KMS-11 (cell line): ENCODE data around the gene EPS8L1.

Experiments used
- H2AFZ ChIP-seq: fragments of 200-600 bp; sonication (generic); 2 replicates; pipeline ENCODE4 v1.6.1; 2016; ENCODE audit warnings: antibody characterized with exemption, mixed run types, low read depth
- H3K27ac ChIP-seq: fragments of 200-600 bp; sonication (generic); 2 replicates; pipeline ENCODE4 v1.6.1; 2016; ENCODE audit warnings: mild to moderate bottlenecking, mixed run types
- H3K27me3 ChIP-seq: fragments of 200-600 bp; sonication (generic); 2 replicates; pipeline ENCODE4 v1.6.1; 2017; ENCODE audit warnings: mild to moderate bottlenecking, low read depth, mixed run types, moderate library complexity; ENCODE audit not compliant: insufficient read depth
- H3K36me3 ChIP-seq: fragments of 200-600 bp; sonication (generic); 2 replicates; pipeline ENCODE4 v1.6.1; 2017; ENCODE audit warnings: mild to moderate bottlenecking, mixed run types; ENCODE audit not compliant: insufficient read depth
- H3K4me1 ChIP-seq: fragments of 200-600 bp; sonication (generic); 2 replicates; pipeline ENCODE4 v1.6.1; 2016; ENCODE audit warnings: mild to moderate bottlenecking, low read depth, mixed run types; ENCODE audit not compliant: poor library complexity, severe bottlenecking
- H3K4me2 ChIP-seq: fragments of 200-600 bp; sonication (generic); 2 replicates; pipeline ENCODE4 v1.7.0; 2016; ENCODE audit warnings: mild to moderate bottlenecking, mixed run types
- H3K4me3 ChIP-seq: fragments of 200-600 bp; sonication (generic); IDR thresholded peaks from 2 replicates; pipeline ENCODE4 v1.6.1; 2017; ENCODE audit warnings: low read depth, low read length, mixed read lengths; ENCODE audit not compliant: insufficient read depth
- H3K79me2 ChIP-seq: fragments of 200-600 bp; sonication (generic); 2 replicates; pipeline ENCODE4 v1.6.1; 2016; ENCODE audit warnings: low read depth, mixed run types; ENCODE audit not compliant: insufficient read depth
- H3K9ac ChIP-seq: fragments of 200-600 bp; sonication (generic); 2 replicates; pipeline ENCODE4 v1.6.1; 2016; ENCODE audit warnings: mild to moderate bottlenecking, mixed run types
- H4K20me1 ChIP-seq: fragments of 200-600 bp; sonication (generic); 2 replicates; pipeline ENCODE4 v1.6.1; 2016; ENCODE audit warnings: mild to moderate bottlenecking, mixed run types; ENCODE audit not compliant: insufficient read depth
- CTCF ChIP-seq: fragments of 200-600 bp; sonication (generic); conservative IDR thresholded peaks from 2 replicates; pipeline ENCODE4 v1.6.1; 2017; ENCODE audit warnings: low read depth, mild to moderate bottlenecking, antibody characterized with exemption, low read length, moderate library complexity, mixed read lengths

Gene EPS8L1

GRCh38 chr19:55084416-55084815 lies 8.7 kb downstream of the EPS8L1 start:
- Histone ChIP-seq H3K36me3 (no peaks in the 10 kb centered on the region), H3K27me3 (no peaks in the 10 kb centered on the region; the same call in 1 of the 2 replicates), H3K27ac (no peak overlapping the region), H3K79me2 (no peaks in the 10 kb centered on the region), H3K4me3 (no peak overlapping the region), H3K4me2 (no peak overlapping the region), H3K9ac (no peak overlapping the region), H2AFZ (no peak overlapping the region), H3K4me1 (no peaks in the 10 kb centered on the region), H4K20me1 (no peaks in the 10 kb centered on the region)
- TF ChIP-seq CTCF: no peak

DNA sequence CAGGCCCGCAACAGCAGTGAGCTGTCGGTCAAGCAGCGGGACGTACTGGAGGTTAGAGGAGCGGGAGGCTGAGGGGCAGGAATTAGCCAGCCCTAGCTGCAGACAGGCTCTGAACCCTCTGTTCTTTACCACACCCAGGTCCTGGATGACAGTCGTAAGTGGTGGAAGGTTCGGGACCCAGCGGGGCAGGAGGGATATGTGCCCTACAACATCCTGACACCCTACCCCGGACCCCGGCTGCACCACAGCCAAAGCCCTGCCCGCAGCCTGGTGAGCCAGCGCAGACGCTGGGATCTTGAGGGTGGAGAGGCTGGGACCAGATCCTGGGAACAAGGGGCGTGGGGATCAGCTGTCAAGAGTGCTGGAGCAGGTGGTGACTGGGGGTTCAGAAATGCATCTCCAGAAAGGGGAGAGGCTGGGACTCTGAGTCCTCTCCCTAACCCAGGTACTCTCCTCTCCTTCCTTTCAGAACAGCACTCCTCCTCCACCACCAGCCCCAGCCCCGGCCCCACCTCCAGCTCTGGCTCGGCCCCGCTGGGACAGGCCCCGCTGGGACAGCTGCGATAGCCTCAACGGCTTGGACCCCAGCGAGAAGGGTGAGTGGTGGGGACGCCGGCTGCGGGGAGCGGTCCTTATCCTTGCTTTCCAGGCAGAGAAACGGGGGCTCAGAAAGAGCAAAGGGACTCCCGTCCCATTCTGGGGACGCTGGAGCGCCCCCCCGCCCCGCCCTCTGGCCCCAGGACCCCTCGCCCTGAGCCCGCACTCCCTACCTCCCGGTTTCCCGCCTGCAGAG lies 10.4 kb downstream of the EPS8L1 start:
- no peaks in the 10 kb centered on the region for H4K20me1 ChIP-seq
- H3K79me2 ChIP-seq: no peaks in the 10 kb centered on the region
- no peaks in the 10 kb centered on the region for H3K36me3 ChIP-seq
- no peak overlapping the region for H3K4me3 ChIP-seq
- no peak overlapping the region for H3K27ac ChIP-seq
- no peak overlapping the region for H3K4me2 ChIP-seq
- H3K9ac ChIP-seq: no peak overlapping the region
- TF ChIP-seq CTCF: no peak
- no peak overlapping the region for H2AFZ ChIP-seq
- H3K27me3 ChIP-seq: no peaks in the 10 kb centered on the region; the same call in 1 of the 2 replicates
- H3K4me1 ChIP-seq: no peaks in the 10 kb centered on the region

DNA sequence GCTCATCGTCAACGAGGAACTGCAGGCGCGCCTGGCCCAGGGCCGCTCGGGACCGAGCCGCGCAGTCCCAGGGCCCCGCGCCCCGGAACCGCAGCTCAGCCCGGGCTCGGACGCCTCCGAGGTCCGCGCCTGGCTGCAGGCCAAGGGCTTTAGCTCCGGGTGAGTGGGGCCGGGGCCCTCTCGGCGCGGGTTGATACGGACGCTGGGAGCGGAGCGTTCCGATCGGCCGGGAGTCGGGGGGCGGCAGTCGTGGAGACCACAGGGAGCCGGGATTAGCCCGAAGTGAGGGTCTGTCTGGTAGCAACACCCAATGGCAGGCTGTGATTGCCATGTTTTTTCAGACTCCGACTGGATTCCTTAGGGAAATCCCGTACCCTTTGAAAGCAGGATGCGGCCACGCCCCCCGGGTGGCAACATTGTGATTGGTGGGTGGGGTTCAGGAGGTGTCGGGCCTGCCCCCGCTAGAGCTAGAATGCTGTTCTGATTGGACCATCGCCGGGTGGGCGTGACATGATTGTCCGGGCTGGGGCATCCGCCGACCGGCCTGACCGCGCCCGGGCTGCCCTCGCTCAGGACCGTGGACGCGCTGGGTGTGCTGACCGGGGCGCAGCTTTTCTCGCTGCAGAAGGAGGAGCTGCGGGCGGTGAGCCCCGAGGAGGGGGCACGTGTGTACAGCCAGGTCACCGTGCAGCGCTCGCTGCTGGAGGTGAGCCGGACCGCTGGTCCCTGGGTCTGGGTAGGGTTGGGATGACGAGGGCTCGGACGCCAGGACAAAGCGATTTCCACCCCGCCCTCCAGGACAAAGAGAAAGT lies 11.3 kb downstream of the EPS8L1 start:
- H3K4me2 ChIP-seq: no peak overlapping the region
- H3K4me3 ChIP-seq: no peak overlapping the region
- H3K9ac ChIP-seq: no peak overlapping the region
- no peak overlapping the region for H2AFZ ChIP-seq
- H3K4me1 ChIP-seq: no peaks in the 10 kb centered on the region
- H3K79me2 ChIP-seq: no peaks in the 10 kb centered on the region
- no peaks in the 10 kb centered on the region for H3K36me3 ChIP-seq
- H4K20me1 ChIP-seq: no peaks in the 10 kb centered on the region
- TF ChIP-seq CTCF: no peak
- no peak overlapping the region for H3K27ac ChIP-seq
- no peaks in the 10 kb centered on the region; the same call in 1 of the 2 replicates for H3K27me3 ChIP-seq

DNA sequence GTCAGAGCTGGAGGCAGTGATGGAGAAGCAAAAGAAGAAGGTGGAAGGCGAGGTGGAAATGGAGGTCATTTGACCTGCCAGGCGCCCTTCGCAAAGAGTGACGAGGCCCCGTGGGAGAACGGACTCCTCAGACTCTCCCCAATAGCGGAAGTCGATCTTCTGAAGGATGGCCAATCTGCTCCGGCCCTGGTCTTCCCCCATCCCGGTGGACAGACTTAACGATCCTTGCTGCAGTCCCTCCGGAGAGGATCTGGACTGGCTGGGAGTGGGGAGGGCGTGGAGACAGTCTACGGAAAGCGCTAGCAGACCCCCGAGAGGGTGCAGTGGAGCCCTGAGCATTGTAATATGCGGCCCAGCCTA lies 11.9 kb downstream of the EPS8L1 start:
- Histone ChIP-seq H3K4me3 (no peak overlapping the region), H2AFZ (no peak overlapping the region), H3K4me2 (no peak overlapping the region), H3K4me1 (no peaks in the 10 kb centered on the region), H3K27ac (no peak overlapping the region), H3K27me3 (no peaks in the 10 kb centered on the region; the same call in 1 of the 2 replicates), H3K9ac (no peak overlapping the region), H4K20me1 (no peaks in the 10 kb centered on the region), H3K79me2 (no peaks in the 10 kb centered on the region), H3K36me3 (no peaks in the 10 kb centered on the region)
- TF ChIP-seq CTCF: no peak
